Mucosa of descending colon (tissue), 3 donors: Measurements from ENCODE around the gene SMR3B. TPM values are rescaled to one million over a fixed set of nuclear protein-coding genes. Genes with fewer than 3 reads are reported as not detected.

Experiments used
- ATAC-seq: fragments of 200-7000 bp; cut with Tn5 transposase; one replicate; pipeline ENCODE4 v1.9.1; 2020; ENCODE audit warnings: mild to moderate bottlenecking, moderate library complexity
- DNase-seq, 3 donors: peaks; one replicate each; pipeline ENCODE4 v3.0.0-alpha.2; 2020
- H3K36me3 ChIP-seq: fragments of 200-600 bp; one replicate; pipeline ENCODE4 v1.8.0; 2021; ENCODE audit warnings: low read depth, mild to moderate bottlenecking
- H3K4me1 ChIP-seq: fragments of 200-600 bp; one replicate; pipeline ENCODE4 v1.8.0; 2021; ENCODE audit warnings: low read depth, mild to moderate bottlenecking
- H3K4me3 ChIP-seq: fragments of 200-600 bp; one replicate; pipeline ENCODE4 v1.8.0; 2021; ENCODE audit warnings: mild to moderate bottlenecking
- H3K9me3 ChIP-seq: fragments of 200-600 bp; one replicate; pipeline ENCODE4 v1.8.0; 2021; ENCODE audit warnings: mild to moderate bottlenecking
- CTCF ChIP-seq: fragments of 200-600 bp; IDR thresholded peaks from one replicate; pipeline ENCODE4 v1.8.0; 2022; ENCODE audit warnings: antibody characterized with exemption, mild to moderate bottlenecking
- intact Hi-C, 2 donors: fragments of 100-400 bp; cut with DNase I in 1 of 2; cut with micrococcal nuclease in 1 of 2; formaldehyde crosslinking; loops; one replicate each; pipeline versions ENCODE4 v1.11.0 to v1.11.1; 2022; cut with DNase I, micrococcal nuclease
- total RNA-seq, 3 donors: library from RNA; stranded (reverse); fragmentation: NEBNext Ultra II Directional in 2 of 3; extraction: Animal tissue kit (Norgen Biotek cat#: 25700) in 2 of 3; gene quantifications; one replicate each; pipeline versions ENCODE4 v1.2.1 to v1.2.4, GENCODE V29; 2021 to 2023
- donor health status: DM: no; HTN: no; CAD: no; lungs with moderate emphysema.
- donor health status: DM: no; HTN: no; CAD: no.
- donor health status: DM: no; HTN: yes; CAD: no.

Gene SMR3B
- total RNA-seq, 3 donors from 2014 or later = not detected

- Histone ChIP-seq H3K9me3 (no peaks in the 10 kb centered on the region), H3K4me3 (no peak overlapping the region), H3K36me3 (no peaks in the 10 kb centered on the region), H3K4me1 (no peaks in the 10 kb centered on the region)
- ATAC-seq (no peak), DNase-seq (no peak)
- intact Hi-C loops = no loop called here
- TF ChIP-seq CTCF = no peak
Observed at GRCh38 chr4:70371987-70372386, 10.9 kb upstream of the SMR3B start.

- ATAC-seq = no peak
- TF ChIP-seq CTCF = no peak
Observed at GRCh38 chr4:70372760-70373159, 10.2 kb upstream of the SMR3B start.

GRCh38 chr4:70380578-70380977 lies 2.4 kb upstream of the SMR3B start:
- H3K9me3 ChIP-seq = no peaks in the 10 kb centered on the region
- DNase-seq (no peak), ATAC-seq (no peak)
- no peak overlapping the region for H3K4me3 ChIP-seq
- no peaks in the 10 kb centered on the region for H3K4me1 ChIP-seq
- TF ChIP-seq CTCF = no peak
- intact Hi-C loops = no loop called here
- no peaks in the 10 kb centered on the region for H3K36me3 ChIP-seq

More at GRCh38 chr4:70372760-70373159, 10.2 kb upstream of the SMR3B start:
- H3K36me3 ChIP-seq = no peaks in the 10 kb centered on the region
- H3K4me3 ChIP-seq = no peak overlapping the region
- H3K4me1 ChIP-seq = no peaks in the 10 kb centered on the region
- no peaks in the 10 kb centered on the region for H3K9me3 ChIP-seq
- no peak for DNase-seq
- intact Hi-C loops = no loop called here

- H3K4me3 ChIP-seq = no peak overlapping the region
- no peaks in the 10 kb centered on the region for H3K9me3 ChIP-seq
- TF ChIP-seq CTCF = no peak
- DNase-seq = no peak
- intact Hi-C loops = no loop called here
- H3K4me1 ChIP-seq = no peaks in the 10 kb centered on the region
- H3K36me3 ChIP-seq = no peaks in the 10 kb centered on the region
- ATAC-seq = no peak
Observed at GRCh38 chr4:70392057-70392776, 9.3 kb downstream of the SMR3B start.

GRCh38 chr4:70397580-70397979 lies 14.6 kb downstream of the SMR3B start, which contains the start of gene OPRPN:
OPRPN (plus strand) TSS chr4:70397940; CDS start chr4:70399286, 1,346 bp downstream.
- Histone ChIP-seq H3K9me3 (no peaks in the 10 kb centered on the region), H3K36me3 (no peaks in the 10 kb centered on the region), H3K4me1 (no peaks in the 10 kb centered on the region), H3K4me3 (no peak within 1 kb of the TSS)
- no peak for TF ChIP-seq CTCF
- intact Hi-C loops = no loop called here
- ATAC-seq = no peak
- no peak for DNase-seq

GRCh38 chr4:70399319-70399718 lies 16.4 kb downstream of the SMR3B start:
- TF ChIP-seq CTCF = no peak

More at GRCh38 chr4:70399319-70399718, 16.4 kb downstream of the SMR3B start:
- no peaks in the 10 kb centered on the region for H3K36me3 ChIP-seq
- no peaks in the 10 kb centered on the region for H3K4me1 ChIP-seq
- DNase-seq (no peak), ATAC-seq (no peak)
- no peak overlapping the region for H3K4me3 ChIP-seq
- intact Hi-C loops = no loop called here
- no peaks in the 10 kb centered on the region for H3K9me3 ChIP-seq
